Activated T-helper 17 cell treated with anti-CD3 and anti-CD28 coated beads, Interleukin-2, amount 50 U/mL, for 72 hours (primary cell): ENCODE data around the gene PDXK. TPM values are rescaled to one million over a fixed set of nuclear protein-coding genes. Genes with fewer than 3 reads are reported as not detected.

Source experiments
- ATAC-seq: fragments of 150-1000 bp; cut with Tn5 transposase; replicated peaks from 2 replicates; pipeline ENCODE4 v1.10.0; 2021; ENCODE audit warnings: mild to moderate bottlenecking, moderate library complexity
- H3K27ac Mint-ChIP-seq: one replicate; pipeline ENCODE4 v1.8.0; 2022; ENCODE audit warnings: mixed read lengths
- H3K27me3 Mint-ChIP-seq: one replicate; pipeline ENCODE4 v1.8.0; 2022; ENCODE audit warnings: mixed read lengths
- H3K36me3 Mint-ChIP-seq: one replicate; pipeline ENCODE4 v1.8.0; 2022; ENCODE audit warnings: low read depth, mild to moderate bottlenecking, mixed read lengths
- H3K4me1 Mint-ChIP-seq: one replicate; pipeline ENCODE4 v1.8.0; 2022; ENCODE audit warnings: mixed read lengths
- H3K4me3 Mint-ChIP-seq: one replicate; pipeline ENCODE4 v1.8.0; 2022; ENCODE audit warnings: mild to moderate bottlenecking, mixed read lengths
- H3K9me3 Mint-ChIP-seq: one replicate; pipeline ENCODE4 v1.8.0; 2022; ENCODE audit warnings: mixed read lengths
- total RNA-seq, 2 donors: library from RNA; stranded (reverse); gene quantifications; one replicate each; pipeline ENCODE4 v1.2.3, GENCODE V29; 2022

The PDXK gene
- total RNA-seq, 2 donors from 2014 or later: 102 to 115 TPM

DNA sequence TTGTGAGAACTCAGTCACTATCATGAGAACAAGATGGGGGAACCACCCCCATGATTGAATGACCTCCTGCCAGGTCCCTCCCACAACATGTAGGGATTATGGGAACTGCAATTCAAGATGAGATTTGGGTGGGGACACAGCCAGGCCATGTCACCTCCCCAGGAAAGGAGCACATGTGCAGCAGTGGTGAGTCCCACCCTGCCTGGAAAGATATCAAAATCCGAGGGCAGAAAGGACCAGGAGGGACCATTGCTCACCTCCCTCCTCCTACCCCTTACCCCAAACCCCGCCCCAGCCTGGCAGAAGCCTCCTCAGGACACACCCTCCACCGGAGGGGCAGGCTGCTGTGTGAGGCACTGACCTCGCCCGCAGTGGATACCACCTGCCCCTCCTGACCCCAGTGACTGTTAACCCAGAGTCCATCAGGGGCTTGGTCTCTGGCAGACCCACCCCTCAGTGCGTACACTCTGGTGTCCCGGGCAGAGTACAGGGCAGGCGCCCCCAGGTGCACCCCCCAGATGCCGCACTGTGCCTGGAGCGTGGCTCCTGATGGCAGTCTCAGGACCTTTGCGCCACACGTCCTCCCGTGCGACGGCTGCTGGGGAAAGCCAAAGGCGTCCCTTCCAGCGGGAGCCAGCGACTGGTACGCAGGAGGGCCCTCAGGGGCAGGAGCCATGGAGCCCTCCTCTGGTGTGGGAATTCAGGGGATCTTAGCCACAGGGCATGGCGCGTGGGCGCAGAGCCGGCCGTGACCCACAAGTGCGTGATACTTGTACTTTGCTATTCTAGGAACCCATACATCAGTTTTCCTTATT, 20.9 kb downstream of the PDXK start:
- Mint-ChIP-seq H3K9me3 (no peaks in the 10 kb centered on the region), H3K27ac (no peak overlapping the region), H3K4me3 (no peak overlapping the region), H3K27me3 (no peaks in the 10 kb centered on the region), H3K36me3 (peaks cover 19% of the 10 kb centered on the region), H3K4me1 (peaks cover 5% of the 10 kb centered on the region)
- peak; percentile 29 for ATAC-seq

DNA sequence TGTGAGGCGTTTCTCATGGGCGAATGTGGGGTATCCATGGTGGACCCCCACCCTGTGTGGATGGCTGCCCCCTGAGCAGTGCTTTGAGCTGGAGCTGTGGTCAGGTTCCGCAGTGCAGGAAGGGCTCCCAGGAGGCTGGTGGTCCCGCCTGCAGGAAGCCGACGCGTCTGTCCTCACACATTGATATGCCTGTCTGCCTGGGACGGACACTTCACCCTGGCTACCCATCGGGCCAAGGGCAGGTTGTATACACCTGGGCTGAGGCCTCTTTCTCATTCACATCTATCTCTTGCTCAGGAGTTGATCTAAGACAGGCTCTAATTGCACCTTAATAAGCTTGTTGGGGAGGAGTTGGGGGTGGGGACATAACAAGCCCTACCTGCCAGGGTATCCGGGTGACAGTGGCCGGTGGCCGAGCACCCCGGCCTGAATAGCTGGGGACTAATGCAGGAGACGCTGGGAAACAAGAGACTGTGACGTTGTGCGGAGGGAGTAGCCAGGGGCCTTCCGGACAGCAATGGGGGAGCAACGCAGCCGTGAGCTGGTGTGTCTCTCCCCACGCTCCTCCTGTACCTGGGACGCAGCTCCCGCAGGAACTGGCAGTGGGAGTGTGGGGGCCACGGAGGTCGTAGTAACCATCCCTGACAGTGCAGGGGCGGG, 21.7 kb downstream of the PDXK start:
- H3K4me1 Mint-ChIP-seq: peaks cover 5% of the 10 kb centered on the region
- no peaks in the 10 kb centered on the region for H3K27me3 Mint-ChIP-seq
- peak; percentile 47 for ATAC-seq
- no peaks in the 10 kb centered on the region for H3K9me3 Mint-ChIP-seq
- H3K4me3 Mint-ChIP-seq: no peak overlapping the region
- H3K36me3 Mint-ChIP-seq: peaks cover 27% of the 10 kb centered on the region
- H3K27ac Mint-ChIP-seq: peak overlapping the region; percentile 47

DNA sequence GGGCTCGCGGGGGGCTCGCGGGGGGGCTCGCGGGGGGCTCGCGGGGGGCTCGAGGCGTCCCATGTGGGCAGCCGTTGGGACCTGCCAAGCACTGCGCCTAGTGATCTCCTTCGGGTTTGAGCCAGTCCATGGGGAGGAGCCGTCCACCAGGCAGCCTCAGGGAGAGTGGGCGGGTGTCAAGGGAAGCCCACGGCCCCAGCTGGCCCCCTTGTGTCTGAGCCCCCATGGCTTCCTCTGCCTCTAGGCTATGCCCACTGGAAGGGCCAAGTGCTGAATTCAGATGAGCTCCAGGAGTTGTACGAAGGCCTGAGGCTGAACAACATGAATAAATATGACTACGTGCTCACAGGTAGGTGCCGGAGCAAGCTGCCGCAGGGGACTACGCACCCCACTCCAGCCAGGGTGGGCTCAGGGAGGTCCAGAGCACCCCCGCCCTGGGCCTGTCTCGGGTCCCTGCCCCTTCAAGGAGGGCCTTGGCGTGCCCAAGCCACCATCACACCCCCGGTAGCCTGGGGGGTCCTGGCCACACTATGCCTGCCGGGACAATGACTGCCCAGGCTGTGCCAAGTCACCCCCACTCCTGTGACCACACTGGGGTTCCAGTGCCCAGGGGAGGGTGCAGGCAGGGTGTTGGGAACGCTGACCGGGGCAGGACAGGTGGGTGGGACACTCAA, 22.6 kb downstream of the PDXK start:
- no peak overlapping the region for H3K27ac Mint-ChIP-seq
- no peaks in the 10 kb centered on the region for H3K9me3 Mint-ChIP-seq
- peaks cover 5% of the 10 kb centered on the region for H3K4me1 Mint-ChIP-seq
- no peak overlapping the region for H3K4me3 Mint-ChIP-seq
- no peak for ATAC-seq
- no peaks in the 10 kb centered on the region for H3K27me3 Mint-ChIP-seq
- peaks cover 31% of the 10 kb centered on the region for H3K36me3 Mint-ChIP-seq

DNA sequence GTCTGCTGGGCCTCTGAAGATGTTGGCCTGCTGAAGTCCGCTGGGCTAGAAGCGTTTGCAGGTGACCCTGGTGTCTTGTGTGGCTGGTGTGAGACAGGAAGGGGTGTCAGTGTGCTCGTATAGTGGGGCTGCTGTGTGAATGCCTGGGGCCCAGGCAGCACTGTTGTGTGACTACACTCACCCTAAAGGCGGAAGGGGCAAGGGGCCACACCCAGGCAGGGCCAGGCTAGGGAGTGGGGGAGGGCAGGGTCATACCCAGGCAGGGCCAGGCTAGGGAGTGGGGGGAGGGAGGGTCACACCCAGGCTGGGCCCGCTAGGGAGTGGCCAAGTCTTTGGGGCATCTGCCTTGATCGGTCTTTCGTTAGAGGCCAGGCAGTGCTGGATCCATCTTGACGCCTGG, 25.0 kb downstream of the PDXK start:
- Mint-ChIP-seq H3K27ac (no peak overlapping the region), H3K4me1 (peaks cover 5% of the 10 kb centered on the region), H3K9me3 (no peaks in the 10 kb centered on the region), H3K36me3 (peaks cover 34% of the 10 kb centered on the region), H3K27me3 (no peaks in the 10 kb centered on the region), H3K4me3 (no peak overlapping the region)
- ATAC-seq: no peak

DNA sequence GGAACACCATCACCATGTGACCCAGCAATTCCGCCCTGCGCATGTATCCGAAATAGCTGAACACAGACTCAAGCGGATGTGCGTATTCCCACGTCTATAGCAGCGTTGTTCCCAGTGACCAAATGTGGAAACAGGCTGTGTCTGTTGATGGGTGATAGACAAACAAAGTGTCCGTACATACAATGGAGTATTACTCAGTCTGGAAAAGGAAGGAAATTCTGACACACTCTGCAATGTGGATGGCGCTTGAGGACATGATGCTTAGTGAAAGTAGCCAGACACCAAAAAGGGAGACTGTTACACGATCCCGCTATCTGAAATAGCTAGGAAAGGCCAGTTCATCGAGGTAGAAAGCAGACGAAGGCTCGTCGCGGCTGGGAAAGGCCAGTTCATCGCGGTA, 25.8 kb downstream of the PDXK start:
- H3K36me3 Mint-ChIP-seq: peaks cover 38% of the 10 kb centered on the region
- no peaks in the 10 kb centered on the region for H3K27me3 Mint-ChIP-seq
- H3K9me3 Mint-ChIP-seq: no peaks in the 10 kb centered on the region
- no peak for ATAC-seq
- H3K4me1 Mint-ChIP-seq: peaks cover 5% of the 10 kb centered on the region
- no peak overlapping the region for H3K27ac Mint-ChIP-seq
- no peak overlapping the region for H3K4me3 Mint-ChIP-seq

DNA sequence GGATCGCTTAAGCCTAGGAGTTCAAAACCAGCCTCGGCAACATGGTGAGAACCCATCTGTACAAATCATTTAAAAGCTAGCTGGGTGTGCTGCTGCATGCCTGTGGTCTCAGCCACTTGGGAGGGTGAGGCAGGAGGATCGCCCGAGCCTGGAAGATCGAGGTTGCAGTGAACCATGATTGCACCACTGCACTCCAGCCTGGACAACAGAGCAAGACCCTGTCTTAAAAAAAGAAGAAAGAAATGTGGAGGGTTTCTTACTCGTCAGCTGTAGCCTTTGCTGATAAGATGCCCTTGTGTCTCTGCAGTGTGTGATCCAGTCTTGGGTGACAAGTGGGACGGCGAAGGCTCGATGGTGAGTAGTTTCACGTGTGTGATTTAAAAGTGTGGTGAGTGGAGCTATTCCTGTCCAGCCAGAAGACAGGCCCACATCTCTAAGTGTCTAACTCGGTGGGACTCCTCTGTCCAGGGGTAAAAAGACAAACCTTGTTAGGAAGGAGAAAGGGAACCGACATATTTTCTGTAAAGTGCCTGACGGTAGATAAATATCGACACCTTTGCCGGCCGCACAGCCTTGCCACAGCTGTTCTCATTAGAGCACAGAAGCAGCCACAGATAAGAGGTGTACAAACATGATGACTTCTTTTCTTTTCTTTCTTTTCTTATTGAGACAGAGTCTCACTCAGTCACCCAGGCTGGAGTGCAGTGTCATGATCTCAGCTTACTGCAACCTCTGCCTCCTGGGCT, 27.0 kb downstream of the PDXK start:
- peaks cover under 1% of the 10 kb centered on the region for H3K4me1 Mint-ChIP-seq
- peaks cover 48% of the 10 kb centered on the region for H3K36me3 Mint-ChIP-seq
- no peak overlapping the region for H3K4me3 Mint-ChIP-seq
- H3K9me3 Mint-ChIP-seq: no peaks in the 10 kb centered on the region
- ATAC-seq: no peak
- no peaks in the 10 kb centered on the region for H3K27me3 Mint-ChIP-seq
- no peak overlapping the region for H3K27ac Mint-ChIP-seq

DNA sequence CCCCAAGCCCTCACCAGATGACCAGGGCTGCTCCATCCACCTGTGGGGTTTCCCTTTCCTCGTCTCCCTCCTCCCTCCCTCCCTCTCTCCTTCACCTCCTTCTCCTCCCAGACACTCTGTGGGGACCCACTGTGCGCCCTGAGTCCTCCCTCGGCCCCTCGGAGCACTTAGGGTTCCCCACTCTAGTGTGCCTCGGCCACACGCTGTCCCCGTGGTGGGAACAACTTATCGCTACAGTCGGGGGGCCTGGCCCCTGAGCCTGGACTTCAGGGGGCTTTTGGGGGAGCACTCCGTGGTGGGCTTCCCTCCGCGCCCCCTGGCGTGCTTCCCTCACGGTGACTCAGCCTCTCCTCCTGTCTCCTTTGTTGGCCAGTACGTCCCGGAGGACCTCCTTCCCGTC, 29.7 kb downstream of the PDXK start:
- Mint-ChIP-seq H3K9me3 (no peaks in the 10 kb centered on the region), H3K4me3 (no peak overlapping the region), H3K27me3 (no peaks in the 10 kb centered on the region), H3K36me3 (peaks cover 51% of the 10 kb centered on the region), H3K4me1 (no peaks in the 10 kb centered on the region), H3K27ac (no peak overlapping the region)
- no peak for ATAC-seq

DNA sequence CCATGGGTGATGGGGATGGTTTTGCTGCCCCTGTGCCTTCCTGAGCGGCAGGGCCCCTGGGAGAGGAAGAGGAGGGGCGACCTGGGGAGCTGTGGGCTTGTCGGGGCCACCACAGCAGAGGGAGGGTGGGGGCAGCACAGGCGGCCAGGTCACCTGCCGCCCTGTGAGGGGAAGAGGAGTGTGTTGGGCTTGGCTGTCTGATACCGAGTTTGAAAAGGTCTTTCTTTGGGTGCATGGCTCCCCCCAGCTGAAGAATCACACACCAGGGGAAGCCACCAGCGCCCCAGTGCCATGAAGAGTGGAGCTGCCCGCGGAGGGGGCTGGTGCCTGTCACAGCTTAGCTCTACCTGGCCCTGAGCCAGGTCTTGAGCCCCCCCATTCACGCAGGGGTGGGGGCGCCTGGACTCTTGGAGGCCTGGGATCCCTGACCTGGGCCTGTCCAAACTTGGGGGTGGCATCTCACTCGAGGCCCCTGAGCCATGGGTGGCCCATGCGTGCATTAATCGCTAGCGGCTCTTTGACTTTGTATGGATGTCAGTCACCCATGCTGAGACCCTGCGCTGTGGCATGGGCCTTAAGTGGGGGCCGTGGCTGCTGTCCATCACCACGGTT, 30.8 kb downstream of the PDXK start:
- no peaks in the 10 kb centered on the region for H3K9me3 Mint-ChIP-seq
- H3K27ac Mint-ChIP-seq: no peak overlapping the region
- peaks cover 55% of the 10 kb centered on the region for H3K36me3 Mint-ChIP-seq
- no peaks in the 10 kb centered on the region for H3K4me1 Mint-ChIP-seq
- no peak for ATAC-seq
- no peaks in the 10 kb centered on the region for H3K27me3 Mint-ChIP-seq
- H3K4me3 Mint-ChIP-seq: no peak overlapping the region

DNA sequence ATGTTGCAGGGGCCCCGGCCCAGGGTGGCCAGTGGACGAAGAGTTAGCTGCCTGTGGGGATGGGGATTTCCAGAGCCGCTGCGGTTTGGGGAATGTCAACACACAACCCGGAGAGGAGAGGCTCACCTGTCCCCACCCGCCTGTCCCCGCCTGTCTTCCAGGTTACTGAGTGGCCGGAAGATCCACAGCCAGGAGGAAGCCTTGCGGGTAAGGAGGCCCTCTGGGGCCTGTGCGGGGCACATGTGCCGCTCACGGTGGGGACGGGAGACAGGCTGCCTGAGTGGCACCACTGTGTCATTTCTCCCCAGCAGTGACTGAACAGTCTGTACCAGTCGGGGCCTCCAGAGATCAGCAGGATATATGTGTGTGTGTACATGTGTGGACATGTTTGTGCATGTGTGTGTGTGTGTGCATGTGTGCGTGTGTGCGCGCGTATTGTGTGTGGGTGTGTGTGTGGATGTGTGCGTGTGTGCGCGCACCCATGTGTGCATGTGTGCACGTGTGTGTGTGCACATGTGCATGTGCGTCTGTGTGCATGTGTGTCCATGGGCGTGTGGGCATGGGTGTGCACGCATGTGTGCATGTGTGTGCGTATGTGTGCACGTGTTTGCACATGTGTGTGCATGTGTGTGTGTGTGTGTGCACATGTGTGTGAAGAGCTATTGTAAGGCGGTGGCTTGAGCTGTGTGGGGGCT, 31.6 kb downstream of the PDXK start:
- H3K27ac Mint-ChIP-seq: peak overlapping the region; percentile 31
- no peaks in the 10 kb centered on the region for H3K4me1 Mint-ChIP-seq
- H3K27me3 Mint-ChIP-seq: no peaks in the 10 kb centered on the region
- peaks cover 51% of the 10 kb centered on the region for H3K36me3 Mint-ChIP-seq
- ATAC-seq: peak; percentile 19
- H3K9me3 Mint-ChIP-seq: no peaks in the 10 kb centered on the region
- no peak overlapping the region for H3K4me3 Mint-ChIP-seq

DNA sequence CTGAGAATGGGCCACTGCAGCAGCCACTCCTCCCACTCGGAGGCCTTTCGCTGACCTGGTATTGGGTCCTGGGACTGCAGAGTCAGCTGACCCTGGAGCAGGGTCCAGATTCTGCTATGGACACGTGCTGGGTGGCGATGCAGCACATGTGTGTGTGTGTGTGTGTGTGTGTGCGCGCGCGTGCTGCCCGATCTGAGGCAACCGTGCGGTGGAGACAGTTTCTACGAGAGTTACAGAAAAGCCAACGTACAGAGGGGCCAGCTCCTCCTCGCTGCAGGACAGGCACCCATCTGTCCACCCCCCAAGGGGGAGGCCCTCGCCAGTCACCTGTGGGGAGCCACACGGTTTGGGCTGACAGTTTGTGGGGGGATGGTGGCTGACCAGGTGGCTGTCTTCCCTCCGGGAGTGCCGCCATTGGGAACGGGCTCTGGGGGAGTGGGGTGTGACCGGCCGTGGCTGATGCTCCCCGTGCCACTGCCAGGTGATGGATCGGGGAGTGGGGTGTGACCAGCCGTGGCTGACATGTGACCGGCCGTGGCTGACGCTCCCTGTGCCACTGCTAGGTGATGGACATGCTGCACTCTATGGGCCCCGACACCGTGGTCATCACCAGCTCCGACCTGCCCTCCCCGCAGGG, 33.1 kb downstream of the PDXK start:
- no peak for ATAC-seq
- no peaks in the 10 kb centered on the region for H3K27me3 Mint-ChIP-seq
- H3K27ac Mint-ChIP-seq: no peak overlapping the region
- H3K36me3 Mint-ChIP-seq: peaks cover 49% of the 10 kb centered on the region
- H3K4me3 Mint-ChIP-seq: no peak overlapping the region
- no peaks in the 10 kb centered on the region for H3K9me3 Mint-ChIP-seq
- H3K4me1 Mint-ChIP-seq: no peaks in the 10 kb centered on the region

DNA sequence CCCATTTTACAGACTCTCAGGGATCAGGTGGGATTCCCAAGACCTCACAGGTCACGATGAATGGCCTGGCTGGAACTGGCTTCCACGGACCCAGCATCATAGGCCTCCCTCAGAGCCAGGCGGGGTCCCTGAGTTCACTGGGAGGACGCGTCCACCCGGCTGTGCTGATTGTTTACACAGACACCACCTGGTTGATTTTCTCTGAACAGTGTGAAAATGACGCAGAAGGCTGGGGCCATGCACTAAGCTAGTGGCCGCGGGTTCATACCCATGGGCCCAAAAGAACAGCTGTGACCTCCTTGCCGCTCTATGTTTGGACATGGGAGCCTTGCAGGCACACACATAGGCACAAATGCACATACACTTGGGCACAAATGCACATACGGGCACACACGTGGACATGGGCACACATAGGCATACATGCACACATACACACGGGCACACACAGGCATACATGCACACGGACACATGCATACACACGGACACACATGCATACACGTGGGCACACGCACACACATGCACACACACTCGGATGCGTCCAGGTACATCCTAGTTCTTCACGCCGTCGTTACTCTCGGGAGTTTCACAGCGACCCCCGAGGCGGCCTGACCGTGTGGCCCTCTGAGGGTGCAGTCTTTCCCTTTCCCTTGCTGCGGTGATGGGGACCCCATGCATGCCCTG, 34.0 kb downstream of the PDXK start:
- Mint-ChIP-seq H3K4me1 (no peaks in the 10 kb centered on the region), H3K27me3 (no peaks in the 10 kb centered on the region), H3K36me3 (peaks cover 46% of the 10 kb centered on the region), H3K9me3 (no peaks in the 10 kb centered on the region), H3K27ac (no peak overlapping the region), H3K4me3 (no peak overlapping the region)
- ATAC-seq: no peak

DNA sequence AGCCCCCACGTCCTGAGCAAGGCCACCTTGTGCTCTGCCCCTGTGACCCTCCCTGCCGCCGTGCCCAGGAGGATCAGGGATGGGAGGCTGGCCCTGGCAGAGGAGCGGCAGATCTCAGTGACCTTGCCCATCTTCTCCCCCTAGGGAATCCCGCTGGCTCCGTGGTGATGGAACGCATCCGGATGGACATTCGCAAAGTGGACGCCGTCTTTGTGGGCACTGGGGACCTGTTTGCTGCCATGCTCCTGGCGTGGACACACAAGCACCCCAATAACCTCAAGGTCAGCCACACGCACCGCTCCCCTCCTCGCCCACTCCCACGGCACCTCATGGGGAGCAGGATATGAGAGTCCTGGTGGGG, 34.5 kb downstream of the PDXK start:
- no peak overlapping the region for H3K27ac Mint-ChIP-seq
- H3K9me3 Mint-ChIP-seq: no peaks in the 10 kb centered on the region
- H3K27me3 Mint-ChIP-seq: no peaks in the 10 kb centered on the region
- no peak overlapping the region for H3K4me3 Mint-ChIP-seq
- H3K36me3 Mint-ChIP-seq: peaks cover 50% of the 10 kb centered on the region
- H3K4me1 Mint-ChIP-seq: no peaks in the 10 kb centered on the region
- ATAC-seq: no peak
